ENCODE data around the gene SELENOM.
A peak's percentile ranks its signal among the peaks of the same experiment; 100 is the strongest.
"Not testable (repeated sequence)": the region's sequence is repeated elsewhere in the genome, so short reads cannot be mapped to it uniquely, and the experiment has no call there.

Gene SELENOM

GRCh38 chr22:31089160-31090100, 17.9 kb downstream of the SELENOM start:
- no peak for DNase-seq

GRCh38 chr22:31088233-31088986, 19.0 kb downstream of the SELENOM start:
- no peak for DNase-seq

- no peak for DNase-seq
Measured at GRCh38 chr22:31087744-31088215, 19.6 kb downstream of the SELENOM start.

GRCh38 chr22:31086703-31087330, 20.6 kb downstream of the SELENOM start:
- no peak for DNase-seq

GRCh38 chr22:31085928-31086327, 21.4 kb downstream of the SELENOM start:
- no peak for DNase-seq

- DNase-seq: no peak
Measured at GRCh38 chr22:31085493-31085824, 21.9 kb downstream of the SELENOM start.

- DNase-seq: peak; percentile 91
Measured at GRCh38 chr22:31084811-31085492, 22.4 kb downstream of the SELENOM start.

GRCh38 chr22:31083923-31084810, 23.2 kb downstream of the SELENOM start:
- no peak for DNase-seq

- DNase-seq: no peak
Measured at GRCh38 chr22:31083377-31083768, 24.0 kb downstream of the SELENOM start.

GRCh38 chr22:31082606-31083376, 24.6 kb downstream of the SELENOM start:
- no peak for DNase-seq

- DNase-seq: no peak
Measured at GRCh38 chr22:31081963-31082605, 25.3 kb downstream of the SELENOM start.

- DNase-seq: peak; percentile 89
Measured at GRCh38 chr22:31080848-31081649, 26.3 kb downstream of the SELENOM start, which contains the start of gene SMTN. Gene SMTN, plus strand, starts transcription at chr22:31081318. Its CDS starts 1,941 bp downstream, at chr22:31083259.

GRCh38 chr22:31080164-31080847, 27.1 kb downstream of the SELENOM start:
- DNase-seq: no peak

GRCh38 chr22:31079095-31079642, 28.2 kb downstream of the SELENOM start:
- no peak for DNase-seq

GRCh38 chr22:31078389-31078788, 29.0 kb downstream of the SELENOM start:
- DNase-seq: not testable (repeated sequence)

- no peak for DNase-seq
Measured at GRCh38 chr22:31077681-31078080, 29.7 kb downstream of the SELENOM start.

- no peak for DNase-seq
Measured at GRCh38 chr22:31075961-31076360, 31.4 kb downstream of the SELENOM start.

GRCh38 chr22:31073545-31074145, 33.7 kb downstream of the SELENOM start:
- not testable (repeated sequence) for DNase-seq

All from activated CD4-positive, CD25-positive, alpha-beta regulatory T cell treated with anti-CD3 and anti-CD28 coated beads, Interleukin-2, amount 50 U/mL, for 72 hours (primary cell).